ENCODE results near the gene ST3GAL3.

DNA sequence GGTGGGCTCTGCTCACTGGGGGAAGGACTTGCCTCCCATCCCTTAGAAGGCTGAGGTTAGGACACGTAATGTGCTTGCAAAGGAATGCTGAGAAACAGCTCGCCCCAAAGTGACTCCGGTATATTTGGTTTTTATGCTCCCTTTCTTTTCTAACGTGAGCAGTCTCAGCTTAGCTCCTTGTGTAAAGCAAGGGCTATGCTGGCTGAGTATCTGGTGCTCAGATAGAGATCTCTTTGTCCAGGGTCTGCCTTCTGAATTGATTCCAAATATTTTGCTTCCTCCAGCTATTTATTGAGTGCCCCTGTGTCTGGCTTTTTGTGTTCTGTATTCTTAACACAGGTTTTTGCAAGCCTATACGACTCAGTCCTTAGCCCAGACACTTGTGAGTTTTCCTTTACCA lies 131.7 kb downstream of the ST3GAL3 start:
- TF ChIP-seq, protein P1, sequence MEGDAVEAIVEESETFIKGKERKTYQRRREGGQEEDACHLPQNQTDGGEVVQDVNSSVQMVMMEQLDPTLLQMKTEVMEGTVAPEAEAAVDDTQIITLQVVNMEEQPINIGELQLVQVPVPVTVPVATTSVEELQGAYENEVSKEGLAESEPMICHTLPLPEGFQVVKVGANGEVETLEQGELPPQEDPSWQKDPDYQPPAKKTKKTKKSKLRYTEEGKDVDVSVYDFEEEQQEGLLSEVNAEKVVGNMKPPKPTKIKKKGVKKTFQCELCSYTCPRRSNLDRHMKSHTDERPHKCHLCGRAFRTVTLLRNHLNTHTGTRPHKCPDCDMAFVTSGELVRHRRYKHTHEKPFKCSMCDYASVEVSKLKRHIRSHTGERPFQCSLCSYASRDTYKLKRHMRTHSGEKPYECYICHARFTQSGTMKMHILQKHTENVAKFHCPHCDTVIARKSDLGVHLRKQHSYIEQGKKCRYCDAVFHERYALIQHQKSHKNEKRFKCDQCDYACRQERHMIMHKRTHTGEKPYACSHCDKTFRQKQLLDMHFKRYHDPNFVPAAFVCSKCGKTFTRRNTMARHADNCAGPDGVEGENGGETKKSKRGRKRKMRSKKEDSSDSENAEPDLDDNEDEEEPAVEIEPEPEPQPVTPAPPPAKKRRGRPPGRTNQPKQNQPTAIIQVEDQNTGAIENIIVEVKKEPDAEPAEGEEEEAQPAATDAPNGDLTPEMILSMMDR (conservative IDR thresholded peaks at IDR 0.05; ENCODE audit: low read depth, low read length), result no peak
- TF ChIP-seq EZH2 (IDR thresholded peaks at IDR 0.05; ENCODE audit: borderline replicate concordance, low read depth, low read length, poor library complexity, severe bottlenecking), result no peak

Measured in A673 (cell line).